Measurements from ENCODE around the gene ABCG4.
"Not testable (repeated sequence)": the region's sequence is repeated elsewhere in the genome, so short reads cannot be mapped to it uniquely, and the experiment has no call there.

ABCG4 gene

DNA sequence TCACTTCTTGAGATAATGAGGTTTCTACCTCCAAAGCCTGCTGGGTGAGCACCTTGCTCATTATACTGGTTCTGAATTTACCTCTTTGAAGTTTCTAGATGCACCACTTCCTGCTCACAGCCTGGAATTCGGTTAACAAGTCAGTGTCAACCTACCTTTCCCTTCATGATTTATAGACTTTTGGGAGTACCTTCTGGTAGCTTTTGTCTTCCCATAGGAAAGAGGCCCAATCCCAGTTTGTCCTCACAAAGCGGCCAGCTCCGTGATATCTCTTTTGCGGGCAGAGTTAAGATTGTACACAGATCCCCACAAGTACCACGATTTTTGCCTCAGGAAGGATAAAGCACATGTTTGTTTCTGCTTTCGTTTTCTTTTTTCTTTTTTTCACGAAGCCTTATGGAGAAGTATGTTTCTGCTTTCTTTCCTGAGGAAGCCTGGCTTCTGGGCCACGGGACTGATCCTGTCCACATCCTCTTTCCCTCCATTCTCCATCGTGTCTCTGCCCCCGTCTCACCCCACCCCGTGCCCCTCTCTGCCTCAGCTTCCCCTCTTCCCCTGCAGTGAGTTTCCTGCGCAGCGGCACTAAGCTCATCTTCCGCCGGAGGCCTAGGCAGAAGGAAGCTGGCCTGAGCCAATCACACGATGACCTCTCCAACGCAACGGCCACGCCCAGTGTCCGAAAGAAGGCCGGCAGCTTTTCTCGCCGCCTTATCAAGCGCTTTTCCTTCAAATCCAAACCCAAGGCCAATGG, 33.2 kb upstream of the ABCG4 start:
- DNase-seq (ENCODE audit: low read depth in 2 of 3, low spot score in 1 of 3), result no peak

DNA sequence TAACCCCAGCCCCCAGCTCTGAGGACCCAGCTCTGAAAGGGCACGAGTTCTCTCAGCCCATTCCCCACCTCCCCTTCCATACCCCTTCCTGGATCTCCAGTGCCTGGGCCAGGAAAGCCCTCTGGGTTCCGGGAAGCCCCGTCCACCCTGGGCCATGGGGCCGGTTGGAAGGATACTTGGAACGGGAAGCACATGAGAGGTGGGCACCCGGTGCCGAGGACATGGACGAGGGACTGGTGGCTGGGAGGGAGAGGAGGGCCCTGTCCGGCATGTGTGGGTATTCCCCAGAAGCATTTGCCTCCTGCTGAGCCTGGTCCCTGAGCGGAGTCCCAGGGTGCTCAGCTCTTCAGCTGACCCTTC, 32.6 kb upstream of the ABCG4 start:
- DNase-seq (ENCODE audit: low read depth in 2 of 3, low spot score in 1 of 3), result no peak

GRCh38 chr11:119116601-119117000, 32.3 kb upstream of the ABCG4 start:
- DNase-seq (ENCODE audit: low read depth in 2 of 3, low spot score in 1 of 3), result no peak

DNA sequence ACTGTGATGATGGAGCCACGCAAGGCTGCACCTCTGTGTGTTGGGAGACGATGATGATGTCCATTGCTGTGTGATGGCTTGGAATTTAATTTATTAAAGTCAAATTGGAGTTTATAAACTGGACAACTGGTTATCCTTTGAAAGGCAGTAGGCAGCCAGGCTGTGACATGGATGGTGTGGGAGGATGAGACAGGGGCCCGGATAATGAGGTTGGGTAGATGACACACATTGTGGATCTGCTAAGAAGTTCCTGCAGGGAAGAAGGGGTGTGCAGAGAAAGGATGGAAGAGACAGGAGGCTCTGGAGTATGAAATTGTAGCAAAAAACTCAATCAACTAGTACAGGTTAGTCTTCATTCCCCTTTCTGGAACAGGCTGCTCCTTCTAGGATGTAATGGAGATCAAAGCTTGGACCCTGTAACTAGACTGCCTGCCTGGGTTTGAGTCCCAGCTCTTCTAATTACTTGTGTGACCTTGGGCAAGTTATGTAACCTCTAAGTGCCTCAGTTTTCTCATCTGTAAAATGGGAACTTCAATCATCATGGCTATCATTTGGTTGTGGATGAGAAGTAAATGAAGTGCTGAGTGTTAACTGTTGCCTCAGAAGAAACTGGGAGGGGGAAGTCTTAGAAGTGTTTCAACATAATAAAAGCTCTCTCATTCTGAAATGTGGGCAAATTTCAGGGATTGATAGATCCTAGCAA, 31.7 kb upstream of the ABCG4 start:
- no peak for DNase-seq (ENCODE audit: low read depth in 2 of 3, low spot score in 1 of 3)

DNA sequence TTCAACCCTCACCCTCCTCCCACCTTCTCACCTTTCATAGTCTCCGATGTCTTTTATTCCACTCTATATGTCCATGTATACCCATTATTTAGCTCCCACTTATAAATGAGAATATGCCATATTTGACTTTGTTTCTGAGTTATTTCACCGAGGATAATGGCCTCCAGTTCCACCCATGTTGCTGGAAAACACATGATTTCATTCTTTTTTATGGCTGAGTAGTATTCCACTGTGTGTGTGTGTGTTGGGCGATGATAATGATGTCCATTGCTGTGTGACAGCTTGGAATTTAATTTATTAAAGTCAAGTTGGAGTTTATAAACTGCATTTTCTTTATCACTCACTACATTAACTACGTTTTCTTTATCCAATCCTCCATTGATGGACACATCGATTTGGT, 30.6 kb upstream of the ABCG4 start:
- DNase-seq (ENCODE audit: low read depth in 2 of 3, low spot score in 1 of 3), result no peak

GRCh38 chr11:119118946-119119345, 29.9 kb upstream of the ABCG4 start:
- DNase-seq (ENCODE audit: low read depth in 2 of 3, low spot score in 1 of 3), result no peak

DNA sequence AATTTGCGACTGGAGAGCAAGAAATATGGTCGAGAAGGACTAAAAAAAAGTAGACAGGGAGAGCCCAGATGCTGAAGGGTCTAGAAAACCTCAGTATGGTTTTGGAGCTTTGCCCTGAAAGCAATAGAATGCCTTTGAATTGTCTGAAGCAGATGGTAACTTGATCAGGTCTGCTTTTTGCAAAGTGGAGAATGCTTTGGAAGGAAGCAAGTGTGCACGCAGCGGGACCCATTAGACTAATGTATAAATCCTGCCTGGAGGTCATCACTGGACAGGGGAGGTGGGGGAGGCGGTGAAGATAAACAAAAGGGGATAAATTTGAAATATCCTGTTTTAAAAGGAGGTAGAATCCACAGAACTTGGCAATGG, 28.2 kb upstream of the ABCG4 start:
- DNase-seq (ENCODE audit: low read depth in 2 of 3, low spot score in 1 of 3), result no peak

DNA sequence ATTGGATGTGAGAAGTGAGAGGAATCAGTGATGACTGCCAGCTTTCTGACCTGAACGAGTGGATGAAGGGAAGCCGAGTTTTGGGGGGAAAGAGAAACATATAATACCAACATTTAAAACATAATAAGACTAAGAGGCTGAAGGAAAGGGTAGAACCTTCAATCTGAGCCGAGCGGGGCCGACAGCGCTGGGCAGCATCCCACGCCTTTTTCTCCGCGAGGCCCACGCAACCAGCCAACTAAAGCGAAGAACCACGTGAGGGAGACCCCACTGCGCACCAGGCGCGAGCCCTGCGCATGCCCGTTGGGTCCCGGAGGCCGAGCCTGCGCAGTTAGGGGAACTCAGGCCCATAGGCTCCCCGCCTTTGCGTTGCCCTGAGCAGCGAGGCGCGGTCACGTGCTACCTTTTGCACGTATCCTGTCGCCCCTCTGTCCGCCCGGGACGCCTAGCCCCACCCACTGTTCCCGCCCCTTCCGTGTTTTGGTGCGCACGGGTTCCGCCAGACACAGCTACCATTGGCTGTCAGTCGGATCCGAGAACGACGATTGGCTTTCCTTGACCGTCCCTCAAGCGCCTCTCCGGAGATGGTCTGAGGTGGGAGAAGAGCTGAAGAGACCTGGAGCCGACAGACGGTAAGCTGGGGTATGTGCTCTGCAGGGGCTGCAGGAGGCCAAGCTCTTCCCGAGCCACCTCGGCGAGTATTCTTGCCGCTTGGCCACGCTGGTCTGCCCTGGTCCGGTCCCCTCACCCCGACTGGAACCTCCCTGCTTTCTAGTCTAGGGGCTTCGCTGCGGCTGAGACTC, 27.6 kb upstream of the ABCG4 start, which contains the start of gene HINFP:
Gene HINFP, plus strand, starts transcription at position 573 of the 803 bp plus-strand sequence. CDS start 5,365 bp downstream, outside the sequence.
- DNase-seq (ENCODE audit: low read depth in 2 of 3, low spot score in 1 of 3), result peak; percentile 99 to 100 (median 100)

DNA sequence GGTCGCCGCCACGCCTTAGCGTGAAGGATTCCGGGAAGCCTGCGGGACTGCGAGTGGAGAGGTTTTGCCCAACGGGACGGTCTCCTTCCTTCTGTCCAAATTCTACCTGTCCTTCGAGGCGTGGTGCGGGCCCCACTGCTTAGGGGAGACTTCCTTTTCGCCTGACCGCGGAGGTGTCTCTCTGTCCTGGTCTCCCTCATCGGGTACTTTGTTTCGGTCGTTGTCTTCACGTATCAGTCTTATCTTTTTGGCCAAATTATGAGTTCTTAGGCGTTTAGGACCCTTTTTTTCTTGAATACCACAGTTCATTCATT, 27.1 kb upstream of the ABCG4 start:
- DNase-seq (ENCODE audit: low read depth in 2 of 3, low spot score in 1 of 3), result no peak

DNA sequence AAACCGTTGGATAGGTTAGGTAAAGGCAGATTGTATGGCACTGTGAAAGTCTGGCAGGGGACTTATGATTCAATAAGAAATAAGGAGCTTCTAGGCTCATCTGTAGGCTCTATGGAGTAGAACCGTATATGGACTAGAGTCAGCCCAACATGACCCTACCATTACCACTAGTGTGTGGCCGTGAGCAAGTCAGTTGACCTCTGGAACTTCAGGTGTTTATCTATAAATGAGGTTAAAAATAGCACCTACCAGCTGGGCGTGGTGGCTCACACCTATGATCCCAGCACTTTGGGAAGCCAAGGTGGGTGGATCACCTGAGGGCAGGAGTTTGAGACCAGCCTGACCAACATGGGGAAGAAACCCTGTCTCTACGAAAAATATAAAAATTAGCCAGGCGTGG, 23.0 kb upstream of the ABCG4 start:
- DNase-seq (ENCODE audit: low read depth in 2 of 3, low spot score in 1 of 3), result no peak

DNA sequence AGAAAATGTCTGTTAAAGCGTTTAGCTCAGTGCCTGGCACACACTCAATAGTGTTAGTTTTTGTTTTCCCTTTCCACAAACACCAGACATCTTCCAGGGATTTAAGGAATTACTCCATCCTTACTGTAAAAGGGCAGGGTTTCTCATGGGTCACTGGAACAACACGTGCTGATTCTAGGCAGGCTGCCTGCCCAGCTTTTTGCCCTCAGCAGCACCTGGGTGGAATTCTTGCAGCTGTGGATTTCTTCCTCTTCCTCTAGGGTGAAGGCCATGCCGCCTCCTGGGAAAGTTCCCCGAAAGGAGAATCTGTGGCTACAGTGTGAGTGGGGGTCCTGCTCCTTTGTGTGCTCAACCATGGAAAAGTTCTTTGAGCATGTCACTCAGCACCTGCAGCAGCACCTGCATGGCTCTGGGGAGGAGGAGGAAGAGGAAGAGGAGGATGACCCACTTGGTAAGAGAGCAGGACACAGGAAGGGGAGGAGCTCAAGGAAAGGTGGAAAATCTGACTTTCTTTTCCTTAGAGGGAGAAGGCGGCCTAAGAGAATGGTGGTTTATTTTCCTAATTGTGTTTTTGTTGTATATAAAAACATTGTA, 22.1 kb upstream of the ABCG4 start:
- no peak for DNase-seq (ENCODE audit: low read depth in 2 of 3, low spot score in 1 of 3)

- no peak for DNase-seq (ENCODE audit: low read depth in 2 of 3, low spot score in 1 of 3)
Measured at GRCh38 chr11:119130662-119131061, 18.2 kb upstream of the ABCG4 start.

DNA sequence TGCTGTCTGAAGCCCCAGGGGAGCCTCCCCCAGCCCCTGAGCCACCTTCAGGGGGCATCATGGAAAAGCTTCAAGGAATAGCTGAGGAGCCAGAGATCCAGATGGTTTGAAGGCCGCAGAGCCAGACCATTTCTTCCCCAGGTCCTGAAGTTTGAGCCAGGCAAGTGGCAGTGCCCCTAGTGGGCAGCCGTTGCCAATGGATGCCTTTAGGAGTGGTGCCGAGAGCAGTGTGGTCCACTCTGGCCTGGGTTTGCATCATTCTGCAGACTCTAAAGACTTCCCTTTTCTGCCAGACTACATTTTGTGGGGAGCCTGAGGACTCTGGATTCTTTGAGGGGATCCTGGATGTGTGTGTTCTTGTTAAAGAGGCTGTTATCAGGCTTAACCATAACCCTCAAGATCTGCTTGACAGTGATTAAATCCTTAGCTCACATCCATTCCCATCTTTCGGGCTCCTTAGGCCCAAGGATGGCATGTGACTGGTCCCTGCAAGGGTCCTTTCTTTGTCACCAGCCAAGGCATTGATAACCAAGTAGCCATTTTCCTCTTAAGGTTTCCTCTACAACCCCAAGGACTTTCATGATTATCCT, 14.4 kb upstream of the ABCG4 start:
- no peak for DNase-seq (ENCODE audit: low read depth in 2 of 3, low spot score in 1 of 3)

DNA sequence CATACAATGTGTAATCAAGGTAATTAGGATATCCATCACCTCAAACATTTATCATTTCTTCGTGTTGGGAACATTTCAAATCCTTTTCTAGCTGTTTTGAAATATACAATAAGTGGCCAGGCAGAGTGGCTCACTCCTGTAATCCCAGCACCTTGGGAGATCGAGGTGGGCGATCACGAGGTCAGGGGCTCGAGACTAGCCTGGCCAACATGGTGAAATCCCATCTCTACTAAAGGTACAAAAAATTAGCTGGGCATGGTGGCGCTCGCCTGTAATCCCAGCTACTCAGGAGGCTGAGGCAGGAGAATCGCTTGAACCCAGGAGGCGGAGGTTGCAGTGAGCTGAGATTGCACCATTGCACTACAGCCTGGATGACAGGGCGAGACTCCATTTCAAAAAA, 9.6 kb upstream of the ABCG4 start:
- not testable (repeated sequence) for DNase-seq (ENCODE audit: low read depth in 2 of 3, low spot score in 1 of 3)

DNA sequence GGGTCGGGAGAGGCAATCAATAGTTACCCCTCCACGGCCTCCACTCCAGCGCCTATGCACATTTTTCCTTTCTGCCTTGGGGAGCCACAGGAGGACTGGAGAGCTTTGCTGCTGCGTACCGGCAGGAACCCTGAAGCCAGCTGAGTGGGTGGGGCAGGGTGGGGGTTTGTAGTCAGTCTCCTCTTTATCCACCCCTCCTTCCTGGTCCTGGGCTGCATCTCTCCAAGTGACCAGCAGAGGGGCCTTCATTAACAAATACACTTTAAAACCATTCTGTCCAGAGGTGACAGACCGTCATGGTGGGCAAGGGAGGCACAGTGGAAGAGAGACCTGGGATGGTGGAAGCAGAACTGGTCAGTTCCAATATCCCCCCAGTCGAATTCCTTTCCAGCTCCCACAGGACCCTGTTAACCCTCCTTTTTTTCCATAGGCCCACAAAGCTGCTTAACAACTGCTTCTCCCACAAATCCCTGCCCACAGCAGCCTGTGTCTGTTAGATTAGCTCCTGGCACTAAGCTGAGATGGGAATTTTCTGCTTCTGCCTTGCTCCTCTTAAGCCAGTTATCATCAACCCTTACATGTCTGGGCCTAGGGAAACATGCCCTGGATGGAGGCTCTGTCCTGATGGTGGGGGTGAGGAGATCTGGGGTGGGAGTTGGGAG, 3.9 kb upstream of the ABCG4 start:
- DNase-seq (ENCODE audit: low read depth in 2 of 3, low spot score in 1 of 3), result no peak

DNA sequence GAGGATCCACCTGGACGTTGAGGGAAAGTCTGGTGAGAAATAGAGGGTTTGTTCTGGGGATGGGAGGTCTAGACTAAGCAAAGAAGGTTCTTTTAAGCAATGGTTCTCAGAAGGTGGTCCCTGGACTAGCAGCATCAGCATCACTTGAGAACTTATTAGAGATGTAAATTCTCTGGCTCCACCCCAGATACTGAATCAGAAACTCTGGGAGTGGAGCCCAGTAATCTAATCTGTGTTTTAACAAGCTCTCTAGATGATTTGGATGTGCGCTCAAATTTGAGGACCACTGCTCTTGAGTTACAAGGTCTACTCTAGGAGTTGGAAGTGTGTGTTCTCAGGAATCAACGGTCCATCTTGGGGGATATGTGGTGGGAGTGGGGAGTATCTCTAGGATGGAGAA, 3.3 kb upstream of the ABCG4 start:
- no peak for DNase-seq (ENCODE audit: low read depth in 2 of 3, low spot score in 1 of 3)

DNA sequence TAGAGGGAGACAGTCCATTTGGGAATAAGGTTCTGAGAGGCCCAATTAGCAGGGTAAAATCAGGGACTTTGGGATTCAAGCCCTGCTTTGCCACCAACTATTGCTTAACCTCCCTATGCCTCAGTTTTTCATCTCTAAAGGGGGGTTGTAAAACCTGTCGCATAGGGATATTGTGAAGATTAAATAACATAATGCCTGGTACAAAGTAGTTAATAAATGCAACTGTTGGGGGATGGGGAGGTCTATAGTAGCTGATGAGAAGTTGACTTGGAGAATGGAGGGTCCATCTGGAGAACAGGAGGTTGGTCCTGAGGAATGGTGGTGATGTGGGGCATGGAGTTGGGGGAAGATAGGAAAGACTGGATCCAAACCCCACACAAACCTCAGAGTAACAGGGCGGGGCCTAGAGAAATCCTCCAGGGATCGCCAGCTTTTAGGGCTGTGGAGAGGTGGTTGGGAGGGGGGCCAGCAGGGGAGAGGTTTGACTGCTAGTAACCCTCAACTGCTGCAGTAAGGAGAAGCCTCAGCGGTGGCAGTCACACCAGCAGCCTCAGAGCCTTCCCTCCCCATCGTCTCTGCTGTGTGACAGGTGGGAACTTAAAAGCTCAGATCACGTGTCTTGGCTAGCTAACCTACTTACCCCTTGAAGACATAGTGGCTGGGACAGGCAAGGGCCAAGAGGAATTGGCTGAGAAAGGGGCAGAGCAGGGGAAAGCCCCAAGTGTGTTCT, 1.1 kb upstream of the ABCG4 start:
- no peak for DNase-seq (ENCODE audit: low read depth in 2 of 3, low spot score in 1 of 3)

- DNase-seq (ENCODE audit: low read depth in 2 of 3, low spot score in 1 of 3), result no peak
Measured at GRCh38 chr11:119148720-119149017, 183 bp upstream of the ABCG4 start.

DNA sequence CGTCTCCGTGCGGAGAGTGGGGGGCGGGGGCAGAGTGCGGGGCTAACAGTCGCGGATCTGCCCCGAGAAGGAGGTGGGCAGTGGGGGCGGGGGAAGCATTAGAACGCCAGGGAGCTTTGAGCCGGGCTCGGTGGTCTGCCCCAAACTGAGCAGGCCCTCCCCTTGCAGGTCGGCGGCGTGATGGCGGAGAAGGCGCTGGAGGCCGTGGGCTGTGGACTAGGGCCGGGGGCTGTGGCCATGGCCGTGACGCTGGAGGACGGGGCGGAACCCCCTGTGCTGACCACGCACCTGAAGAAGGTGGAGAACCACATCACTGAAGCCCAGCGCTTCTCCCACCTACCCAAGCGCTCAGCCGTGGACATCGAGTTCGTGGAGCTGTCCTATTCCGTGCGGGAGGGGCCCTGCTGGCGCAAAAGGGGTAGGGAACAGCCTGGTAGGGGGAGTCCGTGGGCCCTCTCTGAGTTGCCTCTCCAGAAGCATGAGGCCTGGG, 979 bp downstream of the ABCG4 start:
- no peak for DNase-seq (ENCODE audit: low read depth in 2 of 3, low spot score in 1 of 3)

DNA sequence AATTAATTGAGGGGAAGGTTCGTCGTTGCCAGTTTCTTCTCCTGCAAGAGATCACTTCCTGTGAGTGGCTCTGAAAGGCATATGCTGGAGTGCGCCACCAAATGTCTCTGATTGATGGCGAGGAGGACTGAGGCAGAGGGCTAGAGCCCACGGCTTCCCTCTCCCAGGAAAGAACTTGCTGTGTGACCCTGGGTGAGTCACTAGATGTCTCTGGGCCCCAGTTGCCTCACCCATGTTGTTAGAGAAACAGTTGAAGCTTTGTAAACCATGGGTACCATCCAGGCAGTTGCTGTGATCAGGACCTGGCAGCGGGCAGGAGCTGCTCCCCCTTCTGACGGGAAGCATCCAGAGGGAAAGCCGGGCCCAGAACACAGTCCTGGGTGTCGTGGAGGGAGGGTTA, 3.2 kb downstream of the ABCG4 start:
- no peak for DNase-seq (ENCODE audit: low read depth in 2 of 3, low spot score in 1 of 3)

All from stimulated activated CD4-positive, alpha-beta T cell treated with anti-CD3 and anti-CD28 coated beads, Interleukin-12 subunit alpha, Interleukin-12 subunit beta, amount 100 ng/mL, for 48 hours (primary cell).